ENCODE measurements around the gene NIBAN1. TPM values are rescaled to one million over a fixed set of nuclear protein-coding genes. Genes with fewer than 3 reads are reported as not detected.

The NIBAN1 gene
- total and polyA plus RNA-seq, 2 of the 8 experiments (the other 6 are each of a cell fraction or from before 2014, with no cell fraction given), result 5.7 to 15.2 TPM

DNA sequence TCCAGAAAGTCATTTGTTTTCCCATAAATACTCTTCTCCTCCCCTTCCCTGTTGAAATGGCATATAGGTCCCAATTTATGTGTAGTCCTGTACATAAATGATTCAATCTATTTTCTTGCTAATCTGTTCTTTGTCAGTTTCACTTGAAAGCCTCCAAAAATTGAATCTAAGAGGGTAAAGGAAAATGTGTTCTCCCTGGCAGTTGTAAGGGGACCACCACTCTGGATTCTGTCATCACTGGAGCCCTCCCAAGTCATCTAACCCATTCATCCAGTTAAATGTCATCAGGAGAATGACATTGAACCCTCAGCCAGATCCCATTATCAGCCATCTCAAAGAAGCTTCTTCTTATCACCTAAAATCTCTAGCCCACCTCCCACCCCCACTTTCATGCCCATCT is 36.1 kb upstream of the NIBAN1 start:
- no peaks in the 10 kb centered on the region for H3K9me3 ChIP-seq (ENCODE audit: insufficient read depth in 2 of 2, low read depth in 1 of 2, low read length in 1 of 2)
- ChIA-PET POLR2A (ENCODE audit: partially characterized antibody) (no interaction called here), CTCF (ENCODE audit: partially characterized antibody) (interaction anchor here (0.9 kb wide), 1 partner anchor 72 kb away, joined by 3 read pairs; no protein-coding TSS in a partner anchor)
- no peak overlapping the region for H3K4me3 ChIP-seq (ENCODE audit: extremely low read depth in 1 of 4, insufficient read depth in 2 of 4, low read depth in 3 of 4, low read length in 4 of 4)
- H3K4me1 ChIP-seq (replicated peaks in 1 of 4; ENCODE audit: control insufficient read depth in 3 of 4, insufficient read depth in 4 of 4, low read length in 3 of 4), result no peaks in the 10 kb centered on the region
- DNase-seq (ENCODE audit: low read depth in 1 of 2, low spot score in 2 of 2) (no peak), FAIRE-seq (no peak)
- H3K9ac ChIP-seq (replicated peaks in 1 of 4; ENCODE audit: extremely low read depth in 1 of 4, low read depth in 3 of 4, low read length in 3 of 4), result no peak overlapping the region
- no peak overlapping the region for H2BK120ac ChIP-seq (replicated peaks; ENCODE audit: low read depth, low read length)
- H4K5ac ChIP-seq (ENCODE audit: insufficient read length, low read depth, low read length), result no peak overlapping the region
- H2BK12ac ChIP-seq (ENCODE audit: low read depth, low read length), result no peak overlapping the region
- no peak overlapping the region for H2BK5ac ChIP-seq (ENCODE audit: low read depth, low read length)
- no peak overlapping the region for H3K23ac ChIP-seq (ENCODE audit: insufficient read length)
- no peaks in the 10 kb centered on the region for H4K20me1 ChIP-seq (replicated peaks in 1 of 2; ENCODE audit: control insufficient read depth in 1 of 2, insufficient read depth in 2 of 2, low read length in 2 of 2)
- no peak overlapping the region for H3K4me2 ChIP-seq (ENCODE audit: insufficient read depth in 1 of 2, low read depth in 2 of 2, low read length in 2 of 2)
- no peak overlapping the region for H2AK5ac ChIP-seq (ENCODE audit: low read depth, low read length)
- H3K56ac ChIP-seq (replicated peaks; ENCODE audit: insufficient read length, low read depth, low read length), result no peak overlapping the region
- H2BK20ac ChIP-seq (ENCODE audit: low read length), result no peak overlapping the region
- no peak overlapping the region for H3K14ac ChIP-seq (ENCODE audit: insufficient read length)
- H2AFZ ChIP-seq (ENCODE audit: low read length), result no peak overlapping the region
- no peaks in the 10 kb centered on the region for H3K79me2 ChIP-seq (ENCODE audit: control insufficient read depth in 1 of 2, insufficient read depth in 2 of 2, low read length in 2 of 2)
- H4K8ac ChIP-seq (ENCODE audit: extremely low read depth, insufficient read depth, low read length), result no peak overlapping the region
- H3K27me3 ChIP-seq (replicated peaks in 1 of 4; ENCODE audit: control insufficient read depth in 3 of 4, extremely low read depth in 1 of 4, insufficient read depth in 3 of 4, low read length in 3 of 4), result no peaks in the 10 kb centered on the region
- H3K4ac ChIP-seq (replicated peaks; ENCODE audit: insufficient read length, low read depth, low read length), result no peak overlapping the region
- H3K23me2 ChIP-seq (ENCODE audit: low read depth, low read length), result no peaks in the 10 kb centered on the region; the same call in 1 of the 2 replicates
- no peak overlapping the region for H3K27ac ChIP-seq (ENCODE audit: low read depth, low read length)
- H3K36me3 ChIP-seq (ENCODE audit: control insufficient read depth in 2 of 4, insufficient read depth in 4 of 4, low read length in 3 of 4), result no peaks in the 10 kb centered on the region
- no peak overlapping the region for H2BK15ac ChIP-seq (ENCODE audit: low read length)
- H4K91ac ChIP-seq (replicated peaks; ENCODE audit: insufficient read length, low read length), result no peak overlapping the region
- H3K79me1 ChIP-seq (ENCODE audit: low read depth, low read length), result no peaks in the 10 kb centered on the region
- no peak overlapping the region for H3K18ac ChIP-seq (ENCODE audit: extremely low read depth, low read length)
- TF ChIP-seq CBX5 (IDR thresholded peaks at IDR 0.05; ENCODE audit: low read depth, low read length), result no peak
- TF ChIP-seq SUZ12 (IDR thresholded peaks at IDR 0.05; ENCODE audit: low read length), result no peak
- no peak for TF ChIP-seq TAF1 (IDR thresholded peaks at IDR 0.05; ENCODE audit: low read depth, low read length)
- TF ChIP-seq CHD2 (IDR thresholded peaks at IDR 0.05; ENCODE audit: low read length), result no peak
- no peak for TF ChIP-seq GABPA (IDR thresholded peaks at IDR 0.05; ENCODE audit: borderline replicate concordance, insufficient read depth, low read length)
- TF ChIP-seq ZNF274 (IDR thresholded peaks at IDR 0.05; ENCODE audit: borderline replicate concordance, extremely low read depth, low read length), result no peak
- TF ChIP-seq, protein P1, sequence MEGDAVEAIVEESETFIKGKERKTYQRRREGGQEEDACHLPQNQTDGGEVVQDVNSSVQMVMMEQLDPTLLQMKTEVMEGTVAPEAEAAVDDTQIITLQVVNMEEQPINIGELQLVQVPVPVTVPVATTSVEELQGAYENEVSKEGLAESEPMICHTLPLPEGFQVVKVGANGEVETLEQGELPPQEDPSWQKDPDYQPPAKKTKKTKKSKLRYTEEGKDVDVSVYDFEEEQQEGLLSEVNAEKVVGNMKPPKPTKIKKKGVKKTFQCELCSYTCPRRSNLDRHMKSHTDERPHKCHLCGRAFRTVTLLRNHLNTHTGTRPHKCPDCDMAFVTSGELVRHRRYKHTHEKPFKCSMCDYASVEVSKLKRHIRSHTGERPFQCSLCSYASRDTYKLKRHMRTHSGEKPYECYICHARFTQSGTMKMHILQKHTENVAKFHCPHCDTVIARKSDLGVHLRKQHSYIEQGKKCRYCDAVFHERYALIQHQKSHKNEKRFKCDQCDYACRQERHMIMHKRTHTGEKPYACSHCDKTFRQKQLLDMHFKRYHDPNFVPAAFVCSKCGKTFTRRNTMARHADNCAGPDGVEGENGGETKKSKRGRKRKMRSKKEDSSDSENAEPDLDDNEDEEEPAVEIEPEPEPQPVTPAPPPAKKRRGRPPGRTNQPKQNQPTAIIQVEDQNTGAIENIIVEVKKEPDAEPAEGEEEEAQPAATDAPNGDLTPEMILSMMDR (IDR thresholded peaks at IDR 0.05; ENCODE audit: control extremely low read depth in 1 of 3, insufficient read depth in 1 of 3, low read depth in 1 of 3, low read length in 3 of 3), result no peak
- no peak for TF ChIP-seq HDAC2 (IDR thresholded peaks at IDR 0.05; ENCODE audit: borderline replicate concordance in 1 of 2, low read depth in 2 of 2, low read length in 2 of 2)
- no peak for TF ChIP-seq BRCA1 (IDR thresholded peaks at IDR 0.05; ENCODE audit: low read depth, low read length)
- no peak for TF ChIP-seq TBP (IDR thresholded peaks at IDR 0.05; ENCODE audit: low read depth, low read length)
- no peak for TF ChIP-seq GTF2F1 (IDR thresholded peaks at IDR 0.05; ENCODE audit: borderline replicate concordance, low read depth, low read length)
- no peak for TF ChIP-seq RAD21 (IDR thresholded peaks at IDR 0.05 in 1 of 2, conservative IDR thresholded peaks at IDR 0.05 in 1 of 2; ENCODE audit: low read depth in 2 of 2, low read length in 2 of 2)
